ENCODE data around the gene WDHD1.
A peak's percentile ranks its signal among the peaks of the same experiment; 100 is the strongest.

Gene WDHD1

DNA sequence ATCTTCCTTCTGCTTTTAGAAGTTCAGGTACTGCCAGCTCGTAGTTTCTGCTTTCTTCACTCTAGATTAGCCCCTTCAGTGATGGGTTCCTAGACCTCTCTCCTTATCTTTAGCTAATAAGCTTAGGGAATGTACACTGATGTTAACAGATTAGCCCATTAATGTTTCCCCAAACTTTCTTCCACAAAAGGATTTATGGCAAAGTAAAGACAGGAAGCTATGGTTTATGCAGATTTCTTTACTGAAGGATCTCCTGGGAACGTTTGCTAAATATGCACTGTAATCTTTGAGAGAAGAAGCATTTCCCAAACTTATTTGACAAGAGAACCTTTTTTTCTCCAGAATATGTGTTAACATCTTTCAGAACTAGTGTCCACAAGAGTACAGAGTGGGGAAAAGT, 4.3 kb upstream of the WDHD1 start:
- Histone ChIP-seq H2BK5ac (ENCODE audit: low read depth, low read length, poor library complexity, severe bottlenecking) (no peak overlapping the region), H3K23ac (ENCODE audit: low read length in 2 of 2) (no peak overlapping the region), H3K4me1 (ENCODE audit: control insufficient read depth, insufficient read depth, low read depth, low read length) (no peaks in the 10 kb centered on the region), H3K18ac (ENCODE audit: low read depth in 1 of 2, low read length in 2 of 2) (no peak overlapping the region), H3K9ac (ENCODE audit: low read length) (peak overlapping the region; percentile 34), H3K9me3 (ENCODE audit: control insufficient read depth, low read length) (no peaks in the 10 kb centered on the region), H3K27me3 (ENCODE audit: control insufficient read depth in 1 of 2, insufficient read depth in 1 of 2, low read length in 2 of 2) (no peaks in the 10 kb centered on the region), H3K27ac (ENCODE audit: low read length, poor library complexity, severe bottlenecking) (peak overlapping the region; percentile 51), H3K14ac (ENCODE audit: low read length in 2 of 2) (no peak overlapping the region), H4K8ac (ENCODE audit: low read length) (no peak overlapping the region), H2BK15ac (ENCODE audit: low read depth, poor library complexity, severe bottlenecking) (no peak overlapping the region), H2AK5ac (ENCODE audit: low read length, severe bottlenecking) (no peak overlapping the region), H4K91ac (ENCODE audit: low read length) (no peak overlapping the region), H2AFZ (ENCODE audit: low read depth, low read length) (no peak overlapping the region), H3K4ac (ENCODE audit: low read depth in 1 of 2, low read length in 2 of 2) (no peak overlapping the region), H3K4me2 (ENCODE audit: low read length, poor library complexity, severe bottlenecking) (no peak overlapping the region), H3K4me3 (ENCODE audit: insufficient read depth in 1 of 2, low read depth in 1 of 2, low read length in 2 of 2) (no peak overlapping the region), H3K79me1 (replicated peaks; ENCODE audit: low read length, poor library complexity, severe bottlenecking) (no peaks in the 10 kb centered on the region), H2BK120ac (ENCODE audit: low read depth, low read length) (no peak overlapping the region), H3K36me3 (ENCODE audit: control insufficient read depth in 1 of 2, insufficient read depth in 2 of 2, low read depth in 1 of 2, low read length in 2 of 2) (peaks cover 4 to 19% of the 10 kb centered on the region in 2 experiments), H2BK12ac (ENCODE audit: low read length in 2 of 2) (no peak overlapping the region)
- WGBS = 38% methylated on average over 1 of the region's 2 CpGs
- peak; percentile 40 for DNase-seq

DNA sequence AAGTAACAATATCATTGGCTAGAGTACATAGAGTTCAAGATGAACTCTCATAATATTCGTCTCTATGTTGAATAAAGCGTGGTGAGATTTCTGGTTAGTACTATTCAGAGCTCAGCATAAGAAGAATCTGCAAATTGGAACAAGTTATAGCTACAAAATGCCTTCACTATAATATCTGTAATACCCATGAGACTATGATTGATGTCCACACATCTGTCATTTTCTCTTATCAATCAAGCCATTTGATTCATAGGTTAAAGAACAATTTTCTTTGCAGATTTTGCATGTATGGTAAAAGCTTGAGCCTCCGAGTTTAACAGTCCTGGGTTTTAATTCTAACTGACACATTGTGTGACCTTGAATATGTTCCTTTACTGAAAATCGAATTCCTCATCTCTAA, 1.6 kb upstream of the WDHD1 start:
- Histone ChIP-seq H3K14ac (ENCODE audit: low read length in 2 of 2) (no peak overlapping the region), H3K4me1 (ENCODE audit: control insufficient read depth, insufficient read depth, low read depth, low read length) (no peaks in the 10 kb centered on the region), H2BK5ac (ENCODE audit: low read depth, low read length, poor library complexity, severe bottlenecking) (no peak overlapping the region), H3K79me1 (replicated peaks; ENCODE audit: low read length, poor library complexity, severe bottlenecking) (peaks cover 6% of the 10 kb centered on the region), H4K8ac (ENCODE audit: low read length) (no peak overlapping the region), H3K4me3 (ENCODE audit: insufficient read depth in 1 of 2, low read depth in 1 of 2, low read length in 2 of 2) (peak overlapping the region in 1 of 2 experiments; percentile 99), H3K23ac (ENCODE audit: low read length in 2 of 2) (no peak overlapping the region), H2BK15ac (ENCODE audit: low read depth, poor library complexity, severe bottlenecking) (no peak overlapping the region), H3K18ac (ENCODE audit: low read depth in 1 of 2, low read length in 2 of 2) (no peak overlapping the region), H3K4me2 (ENCODE audit: low read length, poor library complexity, severe bottlenecking) (peak overlapping the region; percentile 67), H3K9me3 (ENCODE audit: control insufficient read depth, low read length) (no peaks in the 10 kb centered on the region), H2BK12ac (ENCODE audit: low read length in 2 of 2) (no peak overlapping the region), H3K27me3 (ENCODE audit: control insufficient read depth in 1 of 2, insufficient read depth in 1 of 2, low read length in 2 of 2) (no peaks in the 10 kb centered on the region), H2BK120ac (ENCODE audit: low read depth, low read length) (no peak overlapping the region), H3K9ac (ENCODE audit: low read length) (peak overlapping the region; percentile 95), H3K4ac (ENCODE audit: low read depth in 1 of 2, low read length in 2 of 2) (no peak overlapping the region), H3K27ac (ENCODE audit: low read length, poor library complexity, severe bottlenecking) (no peak overlapping the region), H4K91ac (ENCODE audit: low read length) (no peak overlapping the region), H2AK5ac (ENCODE audit: low read length, severe bottlenecking) (no peak overlapping the region), H2AFZ (ENCODE audit: low read depth, low read length) (no peak overlapping the region), H3K36me3 (ENCODE audit: control insufficient read depth in 1 of 2, insufficient read depth in 2 of 2, low read depth in 1 of 2, low read length in 2 of 2) (peaks cover 0 to 10% of the 10 kb centered on the region in 2 experiments)
- 56% methylated on average over 1 of the region's 4 CpGs for WGBS
- no peak for DNase-seq

DNA sequence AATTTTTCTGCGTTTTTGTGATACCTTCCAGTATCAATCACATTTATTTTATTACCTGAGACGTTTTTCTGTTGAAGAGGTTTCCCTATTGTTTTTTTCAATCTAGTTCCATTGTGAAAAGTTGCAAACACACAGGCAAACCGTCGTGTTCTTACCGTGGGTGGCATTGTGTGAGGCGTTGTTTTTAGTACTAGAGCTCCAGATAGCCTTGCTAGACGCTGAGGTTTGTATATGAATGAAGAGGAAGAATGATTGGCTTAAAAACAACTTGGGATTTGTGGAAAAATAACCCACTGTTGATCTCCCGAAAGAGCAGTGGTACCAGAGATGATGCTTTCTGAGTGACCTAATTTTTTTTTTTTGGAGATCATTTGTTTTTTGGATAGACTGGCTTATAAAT, 1.2 kb upstream of the WDHD1 start:
- Histone ChIP-seq H3K4ac (ENCODE audit: low read depth in 1 of 2, low read length in 2 of 2) (no peak overlapping the region), H3K4me2 (ENCODE audit: low read length, poor library complexity, severe bottlenecking) (peak overlapping the region; percentile 67), H3K9me3 (ENCODE audit: control insufficient read depth, low read length) (no peaks in the 10 kb centered on the region), H2AFZ (ENCODE audit: low read depth, low read length) (no peak overlapping the region), H3K4me1 (ENCODE audit: control insufficient read depth, insufficient read depth, low read depth, low read length) (no peaks in the 10 kb centered on the region), H3K36me3 (ENCODE audit: control insufficient read depth in 1 of 2, insufficient read depth in 2 of 2, low read depth in 1 of 2, low read length in 2 of 2) (peaks cover 0 to 10% of the 10 kb centered on the region in 2 experiments), H3K27ac (ENCODE audit: low read length, poor library complexity, severe bottlenecking) (no peak overlapping the region), H3K18ac (ENCODE audit: low read depth in 1 of 2, low read length in 2 of 2) (no peak overlapping the region), H2BK12ac (ENCODE audit: low read length in 2 of 2) (no peak overlapping the region), H2BK5ac (ENCODE audit: low read depth, low read length, poor library complexity, severe bottlenecking) (no peak overlapping the region), H2AK5ac (ENCODE audit: low read length, severe bottlenecking) (no peak overlapping the region), H2BK15ac (ENCODE audit: low read depth, poor library complexity, severe bottlenecking) (no peak overlapping the region), H3K27me3 (ENCODE audit: control insufficient read depth in 1 of 2, insufficient read depth in 1 of 2, low read length in 2 of 2) (no peaks in the 10 kb centered on the region), H3K9ac (ENCODE audit: low read length) (peak overlapping the region; percentile 95), H2BK120ac (ENCODE audit: low read depth, low read length) (no peak overlapping the region), H3K79me1 (replicated peaks; ENCODE audit: low read length, poor library complexity, severe bottlenecking) (peaks cover 6% of the 10 kb centered on the region), H3K4me3 (ENCODE audit: insufficient read depth in 1 of 2, low read depth in 1 of 2, low read length in 2 of 2) (peak overlapping the region; percentile 42 to 99), H3K23ac (ENCODE audit: low read length in 2 of 2) (no peak overlapping the region), H3K14ac (ENCODE audit: low read length in 2 of 2) (no peak overlapping the region), H4K8ac (ENCODE audit: low read length) (no peak overlapping the region), H4K91ac (ENCODE audit: low read length) (no peak overlapping the region)
- DNase-seq = peak; percentile 33
- 3% methylated on average over 7 of the region's 8 CpGs for WGBS

DNA sequence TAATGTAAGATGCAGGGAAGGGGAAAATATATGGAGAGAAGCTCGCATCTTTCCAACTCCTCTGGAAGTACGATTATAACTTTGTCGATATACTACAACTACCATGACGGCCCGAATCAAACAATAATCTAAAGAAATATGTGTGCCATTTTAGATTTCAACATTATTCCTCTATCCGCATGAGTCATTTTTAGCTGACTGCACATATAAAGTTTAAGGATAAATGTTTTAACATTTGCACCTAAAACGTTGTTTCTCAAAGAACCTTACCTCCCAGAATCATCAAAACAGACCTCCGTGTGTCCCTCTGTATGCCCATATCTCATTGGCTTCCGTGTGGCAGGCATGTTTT, 482 bp downstream of the WDHD1 start:
- H4K8ac ChIP-seq (ENCODE audit: low read length) = no peak overlapping the region
- peak overlapping the region; percentile 94 for H2AFZ ChIP-seq (ENCODE audit: low read depth, low read length)
- WGBS = 2% methylated on average over 6 of the region's 9 CpGs
- H3K4ac ChIP-seq (ENCODE audit: low read depth in 1 of 2, low read length in 2 of 2) = no peak overlapping the region
- peak overlapping the region; percentile 33 for H3K27ac ChIP-seq (ENCODE audit: low read length, poor library complexity, severe bottlenecking)
- H3K27me3 ChIP-seq (ENCODE audit: control insufficient read depth in 1 of 2, insufficient read depth in 1 of 2, low read length in 2 of 2) = no peaks in the 10 kb centered on the region
- no peak overlapping the region for H2BK12ac ChIP-seq (ENCODE audit: low read length in 2 of 2)
- no peak overlapping the region for H4K91ac ChIP-seq (ENCODE audit: low read length)
- no peak overlapping the region for H3K18ac ChIP-seq (ENCODE audit: low read depth in 1 of 2, low read length in 2 of 2)
- H3K23ac ChIP-seq (ENCODE audit: low read length in 2 of 2) = no peak overlapping the region
- H3K14ac ChIP-seq (ENCODE audit: low read length in 2 of 2) = no peak overlapping the region
- no peak overlapping the region for H2AK5ac ChIP-seq (ENCODE audit: low read length, severe bottlenecking)
- H3K4me3 ChIP-seq (ENCODE audit: insufficient read depth in 1 of 2, low read depth in 1 of 2, low read length in 2 of 2) = peak overlapping the region in 1 of 2 experiments; percentile 99
- no peak overlapping the region for H2BK120ac ChIP-seq (ENCODE audit: low read depth, low read length)
- no peaks in the 10 kb centered on the region for H3K4me1 ChIP-seq (ENCODE audit: control insufficient read depth, insufficient read depth, low read depth, low read length)
- H3K79me1 ChIP-seq (replicated peaks; ENCODE audit: low read length, poor library complexity, severe bottlenecking) = peaks cover 16% of the 10 kb centered on the region
- H3K9me3 ChIP-seq (ENCODE audit: control insufficient read depth, low read length) = no peaks in the 10 kb centered on the region
- peak overlapping the region; percentile 95 for H3K9ac ChIP-seq (ENCODE audit: low read length)
- peaks cover 1 to 3% of the 10 kb centered on the region in 2 experiments for H3K36me3 ChIP-seq (ENCODE audit: control insufficient read depth in 1 of 2, insufficient read depth in 2 of 2, low read depth in 1 of 2, low read length in 2 of 2)
- no peak for DNase-seq
- no peak overlapping the region for H2BK15ac ChIP-seq (ENCODE audit: low read depth, poor library complexity, severe bottlenecking)
- peak overlapping the region; percentile 56 for H3K4me2 ChIP-seq (ENCODE audit: low read length, poor library complexity, severe bottlenecking)
- H2BK5ac ChIP-seq (ENCODE audit: low read depth, low read length, poor library complexity, severe bottlenecking) = no peak overlapping the region

Data from mesenchymal stem cell (in vitro differentiated cells and primary cell).